ENCODE measurements around the gene SLC5A10.
"Not testable (repeated sequence)": the region's sequence is repeated elsewhere in the genome, so short reads cannot be mapped to it uniquely, and the experiment has no call there.

The SLC5A10 gene

GRCh38 chr17:19019041-19019941 is 67.3 kb downstream of the SLC5A10 start:
- no peak for DNase-seq (ENCODE audit: low read depth)

- DNase-seq (ENCODE audit: low read depth): no peak
Measured at GRCh38 chr17:19020016-19020415, 68.1 kb downstream of the SLC5A10 start.

- not testable (repeated sequence) for DNase-seq (ENCODE audit: low read depth)
Measured at GRCh38 chr17:19021011-19021621, 69.2 kb downstream of the SLC5A10 start.

GRCh38 chr17:19021622-19022083 is 69.7 kb downstream of the SLC5A10 start:
- DNase-seq (ENCODE audit: low read depth): no peak

- DNase-seq (ENCODE audit: low read depth): no peak
Measured at GRCh38 chr17:19022128-19022527, 70.2 kb downstream of the SLC5A10 start.

GRCh38 chr17:19022747-19023146 is 70.8 kb downstream of the SLC5A10 start:
- DNase-seq (ENCODE audit: low read depth): no peak

- no peak for DNase-seq (ENCODE audit: low read depth)
Measured at GRCh38 chr17:19023209-19023999, 71.4 kb downstream of the SLC5A10 start.

GRCh38 chr17:19024101-19025078 is 72.4 kb downstream of the SLC5A10 start:
- DNase-seq (ENCODE audit: low read depth): no peak

- not testable (repeated sequence) for DNase-seq (ENCODE audit: low read depth)
Measured at GRCh38 chr17:19028671-19029070, 76.7 kb downstream of the SLC5A10 start.

GRCh38 chr17:19029740-19030139 is 77.8 kb downstream of the SLC5A10 start:
- not testable (repeated sequence) for DNase-seq (ENCODE audit: low read depth)

GRCh38 chr17:19030771-19031449 is 78.9 kb downstream of the SLC5A10 start:
- not testable (repeated sequence) for DNase-seq (ENCODE audit: low read depth)

- DNase-seq (ENCODE audit: low read depth): not testable (repeated sequence)
Measured at GRCh38 chr17:19031729-19032128, 79.8 kb downstream of the SLC5A10 start.

GRCh38 chr17:19032377-19032988 is 80.5 kb downstream of the SLC5A10 start:
- DNase-seq (ENCODE audit: low read depth): not testable (repeated sequence)

GRCh38 chr17:19036186-19036585 is 84.2 kb downstream of the SLC5A10 start:
- not testable (repeated sequence) for DNase-seq (ENCODE audit: low read depth)

- not testable (repeated sequence) for DNase-seq (ENCODE audit: low read depth)
Measured at GRCh38 chr17:19037547-19037946, 85.6 kb downstream of the SLC5A10 start.

- DNase-seq (ENCODE audit: low read depth): not testable (repeated sequence)
Measured at GRCh38 chr17:19038007-19038406, 86.0 kb downstream of the SLC5A10 start.

- DNase-seq (ENCODE audit: low read depth): not testable (repeated sequence)
Measured at GRCh38 chr17:19038730-19039129, 86.8 kb downstream of the SLC5A10 start.

GRCh38 chr17:19040350-19040749 is 88.4 kb downstream of the SLC5A10 start:
- DNase-seq (ENCODE audit: low read depth): not testable (repeated sequence)

GRCh38 chr17:19041871-19042270 is 89.9 kb downstream of the SLC5A10 start:
- not testable (repeated sequence) for DNase-seq (ENCODE audit: low read depth)

- DNase-seq (ENCODE audit: low read depth): not testable (repeated sequence)
Measured at GRCh38 chr17:19042369-19042768, 90.4 kb downstream of the SLC5A10 start.

Data from fibroblast of gingiva (primary cell).